ENCODE results near the gene ZDHHC14. TPM values are rescaled to one million over a fixed set of nuclear protein-coding genes. Genes with fewer than 3 reads are reported as not detected.

The ZDHHC14 gene
- total RNA-seq, 2 donors from 2014 or later, result 6.9 to 10.9 TPM

DNA sequence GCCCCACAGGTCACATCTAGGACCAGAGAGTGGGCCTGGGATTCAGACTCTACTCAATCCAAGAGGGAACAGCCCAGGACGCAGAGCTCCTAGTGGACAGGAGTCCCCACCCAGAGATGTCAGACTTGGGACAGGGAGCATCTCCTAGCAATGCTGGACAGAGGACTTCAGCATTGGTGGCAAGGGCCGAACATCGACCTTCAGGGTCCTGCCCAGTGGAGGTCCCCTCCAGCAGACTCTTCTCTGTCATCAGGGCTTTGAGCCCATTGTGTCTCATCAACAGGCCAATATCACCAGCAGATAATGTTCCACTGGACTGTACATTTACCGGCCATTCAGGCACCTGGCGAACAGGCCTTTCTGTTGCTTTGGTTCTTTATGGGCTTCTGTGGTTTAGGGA lies 282.3 kb downstream of the ZDHHC14 start:
- Mint-ChIP-seq H3K9me3 (no peaks in the 10 kb centered on the region), H3K36me3 (no peaks in the 10 kb centered on the region), H3K27ac (no peak overlapping the region), H3K27me3 (peaks cover 0 to 4% of the 10 kb centered on the region in 2 donors), H3K4me3 (no peak overlapping the region), H3K4me1 (ENCODE audit: low read depth in 2 of 2) (peaks cover 8 to 13% of the 10 kb centered on the region in 2 donors)
- no peak for DNase-seq (ENCODE audit: low spot score)
- no peak for ATAC-seq

DNA sequence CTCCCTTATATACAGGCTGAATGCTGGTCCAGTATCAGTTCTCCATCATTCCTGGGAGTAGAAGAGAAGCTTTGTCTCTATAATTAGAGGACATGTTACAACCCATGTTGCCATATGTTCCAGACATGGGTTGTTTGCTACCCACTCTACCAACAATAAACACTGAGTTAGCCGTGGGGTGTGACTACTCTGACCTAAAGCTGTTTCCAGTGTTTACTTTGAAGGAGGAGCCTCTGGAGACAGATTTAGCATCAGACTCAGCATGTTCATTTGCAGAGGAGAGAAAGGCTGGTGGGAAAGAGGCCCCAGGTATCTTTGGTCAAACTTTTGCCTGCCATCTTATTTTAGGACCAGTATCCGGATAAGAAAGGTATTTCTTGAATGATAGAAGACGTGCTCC lies 284.2 kb downstream of the ZDHHC14 start:
- no peaks in the 10 kb centered on the region for H3K9me3 Mint-ChIP-seq
- H3K4me1 Mint-ChIP-seq (ENCODE audit: low read depth in 2 of 2), result peaks cover 4 to 6% of the 10 kb centered on the region in 2 donors
- peaks cover 0 to 4% of the 10 kb centered on the region in 2 donors for H3K27me3 Mint-ChIP-seq
- no peak overlapping the region for H3K27ac Mint-ChIP-seq
- no peaks in the 10 kb centered on the region for H3K36me3 Mint-ChIP-seq
- H3K4me3 Mint-ChIP-seq, result no peak overlapping the region
- DNase-seq (ENCODE audit: low spot score), result no peak
- ATAC-seq, result no peak

DNA sequence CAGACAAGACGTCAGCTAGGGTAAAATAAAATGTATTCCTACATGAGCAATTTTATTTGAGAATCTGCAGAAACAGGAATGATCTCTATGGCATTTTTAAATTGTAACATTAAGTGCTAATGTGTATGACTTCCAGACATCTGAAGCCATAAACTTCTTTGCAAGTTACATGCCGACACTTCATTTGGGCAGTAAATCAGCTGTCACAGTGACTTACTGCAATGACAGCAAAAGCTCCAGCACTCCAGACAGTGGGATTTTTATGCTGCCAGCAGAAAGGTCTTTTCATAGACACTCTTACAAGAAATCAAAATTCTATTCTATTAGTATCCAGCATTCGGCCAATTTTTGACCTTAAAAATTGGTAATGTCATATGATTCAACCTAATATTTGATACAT lies 285.7 kb downstream of the ZDHHC14 start:
- Mint-ChIP-seq H3K27ac (no peak overlapping the region), H3K36me3 (no peaks in the 10 kb centered on the region), H3K27me3 (peaks cover 0 to 4% of the 10 kb centered on the region in 2 donors), H3K4me3 (no peak overlapping the region), H3K9me3 (no peaks in the 10 kb centered on the region), H3K4me1 (ENCODE audit: low read depth in 2 of 2) (peaks cover 4 to 6% of the 10 kb centered on the region in 2 donors)
- ATAC-seq (no peak), DNase-seq (ENCODE audit: low spot score) (no peak)

DNA sequence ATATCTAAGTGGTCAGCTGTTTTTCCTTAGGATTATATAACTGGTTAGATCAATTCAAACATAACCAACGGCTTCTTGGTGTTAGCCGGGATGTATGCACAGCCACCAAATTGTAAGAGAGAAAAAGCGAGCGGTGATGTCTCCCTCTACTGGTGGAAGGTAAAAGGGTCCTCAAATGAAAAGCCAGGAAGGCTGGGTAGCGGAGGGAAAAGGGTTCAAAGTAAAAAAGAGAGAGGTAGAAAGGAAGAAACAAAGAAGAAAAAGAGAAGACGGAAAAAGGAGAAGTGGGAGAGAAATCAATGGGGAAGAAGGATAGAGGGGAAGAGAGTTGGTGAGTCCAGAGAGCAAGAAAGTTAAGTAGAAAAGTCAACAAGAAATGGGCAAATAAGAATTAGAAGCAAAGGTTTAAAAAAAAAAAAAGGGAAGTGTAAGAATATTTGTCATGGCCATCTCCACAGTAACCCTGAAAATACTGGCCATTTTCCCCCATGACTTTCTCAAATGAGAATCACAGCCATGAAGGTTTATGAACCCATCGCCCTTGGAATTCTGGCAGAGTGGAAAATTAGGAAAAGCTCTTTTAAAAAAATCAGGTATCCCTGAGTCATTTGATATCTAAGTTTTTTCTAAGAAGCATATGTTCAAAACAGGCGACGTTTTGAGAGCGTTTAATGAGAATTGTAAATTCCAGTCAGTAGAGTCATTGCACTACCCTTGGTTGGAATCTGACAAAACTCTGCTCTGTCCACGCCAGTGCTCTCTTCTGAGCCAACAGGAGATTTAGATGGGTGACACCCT lies 286.4 kb downstream of the ZDHHC14 start:
- no peak overlapping the region for H3K4me3 Mint-ChIP-seq
- ATAC-seq (no peak), DNase-seq (ENCODE audit: low spot score) (peak; percentile 71)
- peaks cover 0 to 4% of the 10 kb centered on the region in 2 donors for H3K27me3 Mint-ChIP-seq
- no peaks in the 10 kb centered on the region for H3K36me3 Mint-ChIP-seq
- H3K9me3 Mint-ChIP-seq, result no peaks in the 10 kb centered on the region
- no peak overlapping the region for H3K27ac Mint-ChIP-seq
- peaks cover 4 to 6% of the 10 kb centered on the region in 2 donors for H3K4me1 Mint-ChIP-seq (ENCODE audit: low read depth in 2 of 2)

DNA sequence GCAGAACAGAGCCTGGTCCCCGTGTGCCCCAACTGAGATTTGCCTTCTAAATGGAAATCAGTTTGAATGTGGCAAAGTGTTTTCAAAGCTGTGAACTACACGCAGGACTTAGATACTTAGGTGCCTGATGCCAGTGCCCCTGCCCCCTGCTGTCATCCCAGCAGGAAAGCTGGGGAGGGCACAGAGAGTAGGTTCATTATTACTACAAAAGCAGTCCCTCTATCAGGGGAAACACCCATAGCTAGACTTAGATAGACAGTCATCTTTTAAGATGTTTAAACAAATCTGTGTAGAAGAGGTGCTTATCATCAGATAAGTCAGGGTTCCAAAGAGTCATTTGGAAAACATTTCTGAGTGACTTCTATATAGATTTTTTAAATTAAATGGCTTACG lies 287.0 kb downstream of the ZDHHC14 start:
- H3K9me3 Mint-ChIP-seq, result no peaks in the 10 kb centered on the region
- no peak overlapping the region for H3K27ac Mint-ChIP-seq
- H3K4me1 Mint-ChIP-seq (ENCODE audit: low read depth in 2 of 2), result peaks cover 4 to 6% of the 10 kb centered on the region in 2 donors
- DNase-seq (ENCODE audit: low spot score) (no peak), ATAC-seq (no peak)
- peaks cover 0 to 4% of the 10 kb centered on the region in 2 donors for H3K27me3 Mint-ChIP-seq
- H3K36me3 Mint-ChIP-seq, result no peaks in the 10 kb centered on the region
- no peak overlapping the region for H3K4me3 Mint-ChIP-seq

DNA sequence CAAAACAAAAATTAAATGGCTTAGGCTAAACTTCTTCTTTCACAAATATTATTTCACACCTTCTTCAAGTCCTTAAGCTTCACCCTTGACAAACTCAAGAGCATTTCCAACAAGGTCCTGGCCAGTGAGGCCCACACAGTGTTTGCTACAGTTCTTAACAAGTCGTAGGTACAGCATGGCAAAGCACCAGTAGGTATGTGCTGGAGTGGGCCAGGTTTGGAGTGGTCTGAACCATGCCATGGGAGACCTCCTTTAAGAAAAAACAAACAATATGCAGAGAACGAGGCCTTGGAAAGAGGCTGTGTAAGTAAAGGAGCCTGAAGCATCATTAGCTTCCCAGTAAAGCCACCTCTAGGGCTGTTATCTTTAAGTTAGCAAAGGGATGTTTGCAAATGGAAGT lies 287.7 kb downstream of the ZDHHC14 start:
- Mint-ChIP-seq H3K4me3 (no peak overlapping the region), H3K36me3 (no peaks in the 10 kb centered on the region), H3K27me3 (peaks cover 0 to 4% of the 10 kb centered on the region in 2 donors), H3K9me3 (no peaks in the 10 kb centered on the region), H3K4me1 (ENCODE audit: low read depth in 2 of 2) (peaks cover 4 to 6% of the 10 kb centered on the region in 2 donors), H3K27ac (no peak overlapping the region)
- DNase-seq (ENCODE audit: low spot score), result no peak
- no peak for ATAC-seq

DNA sequence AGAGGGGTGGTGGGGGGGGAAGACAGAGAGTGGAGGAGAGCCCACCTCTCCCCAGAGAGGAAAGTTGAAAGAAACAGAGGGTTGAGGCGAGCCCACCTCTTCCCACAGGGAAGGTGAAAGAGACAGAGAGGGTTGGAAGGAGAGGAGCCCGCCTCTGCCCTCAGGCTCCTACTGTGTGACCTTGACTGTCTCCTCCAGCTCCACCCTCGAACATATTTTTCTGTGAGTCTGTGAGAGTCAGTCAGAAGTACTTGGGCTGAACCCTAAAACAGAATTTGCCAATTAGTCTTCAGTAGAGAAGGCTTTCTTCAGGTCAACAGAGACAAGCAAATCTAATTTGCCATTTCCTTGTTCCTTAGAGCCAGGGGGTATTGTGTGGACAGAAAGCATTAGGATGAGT lies 288.3 kb downstream of the ZDHHC14 start:
- Mint-ChIP-seq H3K36me3 (no peaks in the 10 kb centered on the region), H3K4me1 (ENCODE audit: low read depth in 2 of 2) (peaks cover 4 to 6% of the 10 kb centered on the region in 2 donors), H3K27me3 (peaks cover 0 to 4% of the 10 kb centered on the region in 2 donors), H3K27ac (no peak overlapping the region), H3K9me3 (no peaks in the 10 kb centered on the region), H3K4me3 (no peak overlapping the region)
- DNase-seq (ENCODE audit: low spot score) (no peak), ATAC-seq (no peak)

DNA sequence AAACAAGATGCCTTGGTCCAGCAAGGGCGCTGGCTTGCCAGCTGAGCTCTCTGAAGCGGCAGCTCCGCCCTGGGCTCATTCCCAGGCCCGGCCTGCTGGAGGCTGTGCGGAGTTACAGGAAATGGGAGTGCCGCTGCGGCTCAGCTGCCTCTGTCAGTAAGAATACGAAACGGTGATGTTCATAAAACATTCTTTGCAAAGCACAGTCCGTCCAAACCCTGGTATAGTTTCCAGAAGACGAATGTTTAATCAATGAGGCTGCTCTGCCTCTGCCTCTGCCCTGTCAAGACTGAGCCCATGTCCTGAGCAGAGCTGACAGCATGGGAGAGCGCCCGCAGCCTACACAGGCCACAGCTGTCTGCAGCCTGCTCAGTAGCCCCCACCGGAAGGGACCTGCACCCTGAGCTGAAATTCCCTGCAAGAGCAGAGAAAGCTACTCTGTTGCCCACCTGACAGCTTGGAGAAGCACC lies 288.8 kb downstream of the ZDHHC14 start:
- H3K4me3 Mint-ChIP-seq, result no peak overlapping the region
- peaks cover 4 to 6% of the 10 kb centered on the region in 2 donors for H3K4me1 Mint-ChIP-seq (ENCODE audit: low read depth in 2 of 2)
- no peak overlapping the region for H3K27ac Mint-ChIP-seq
- peaks cover 0 to 4% of the 10 kb centered on the region in 2 donors for H3K27me3 Mint-ChIP-seq
- no peaks in the 10 kb centered on the region for H3K36me3 Mint-ChIP-seq
- ATAC-seq (peak in 1 of 2 donors; percentile 61), DNase-seq (ENCODE audit: low spot score) (no peak)
- H3K9me3 Mint-ChIP-seq, result no peaks in the 10 kb centered on the region

DNA sequence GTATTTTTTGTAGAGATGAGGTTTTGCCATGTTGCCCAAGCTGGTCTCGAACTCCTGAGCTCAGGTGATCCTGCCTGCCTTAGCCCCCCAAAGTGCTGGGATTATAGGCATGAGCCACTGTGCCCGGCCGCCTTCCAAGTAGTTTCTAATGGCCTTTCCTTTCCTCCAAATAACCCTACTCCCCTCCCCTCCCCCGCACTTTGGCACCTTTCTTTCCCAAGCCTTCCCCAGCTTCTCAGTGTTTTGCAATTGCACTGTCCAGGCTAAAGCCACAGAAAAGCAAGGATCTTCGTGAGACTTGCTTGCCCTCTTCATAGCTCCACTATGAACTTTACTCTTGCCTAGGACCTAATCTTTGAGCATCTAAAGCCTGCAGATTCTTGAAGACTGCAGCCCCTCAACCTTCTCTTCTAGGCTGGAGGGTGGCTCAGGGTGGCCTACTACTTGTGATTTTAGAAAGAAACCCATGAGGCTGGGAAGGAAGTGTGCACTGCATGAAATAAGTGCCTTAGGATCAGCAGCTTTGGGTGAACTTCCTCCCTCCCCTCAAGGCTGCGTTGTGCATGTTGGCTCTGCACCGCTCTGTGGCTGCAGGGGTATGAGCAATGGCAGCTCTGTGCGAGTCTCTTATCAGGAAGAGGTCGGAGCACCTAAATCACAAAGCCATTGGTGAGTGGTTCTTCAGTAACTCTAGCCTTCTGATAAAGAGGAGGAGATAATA lies 289.6 kb downstream of the ZDHHC14 start:
- DNase-seq (ENCODE audit: low spot score) (no peak), ATAC-seq (no peak)
- peaks cover 0 to 4% of the 10 kb centered on the region in 2 donors for H3K27me3 Mint-ChIP-seq
- no peak overlapping the region for H3K4me3 Mint-ChIP-seq
- H3K4me1 Mint-ChIP-seq (ENCODE audit: low read depth in 2 of 2), result peaks cover 4 to 6% of the 10 kb centered on the region in 2 donors
- H3K36me3 Mint-ChIP-seq, result no peaks in the 10 kb centered on the region
- no peaks in the 10 kb centered on the region for H3K9me3 Mint-ChIP-seq
- no peak overlapping the region for H3K27ac Mint-ChIP-seq

DNA sequence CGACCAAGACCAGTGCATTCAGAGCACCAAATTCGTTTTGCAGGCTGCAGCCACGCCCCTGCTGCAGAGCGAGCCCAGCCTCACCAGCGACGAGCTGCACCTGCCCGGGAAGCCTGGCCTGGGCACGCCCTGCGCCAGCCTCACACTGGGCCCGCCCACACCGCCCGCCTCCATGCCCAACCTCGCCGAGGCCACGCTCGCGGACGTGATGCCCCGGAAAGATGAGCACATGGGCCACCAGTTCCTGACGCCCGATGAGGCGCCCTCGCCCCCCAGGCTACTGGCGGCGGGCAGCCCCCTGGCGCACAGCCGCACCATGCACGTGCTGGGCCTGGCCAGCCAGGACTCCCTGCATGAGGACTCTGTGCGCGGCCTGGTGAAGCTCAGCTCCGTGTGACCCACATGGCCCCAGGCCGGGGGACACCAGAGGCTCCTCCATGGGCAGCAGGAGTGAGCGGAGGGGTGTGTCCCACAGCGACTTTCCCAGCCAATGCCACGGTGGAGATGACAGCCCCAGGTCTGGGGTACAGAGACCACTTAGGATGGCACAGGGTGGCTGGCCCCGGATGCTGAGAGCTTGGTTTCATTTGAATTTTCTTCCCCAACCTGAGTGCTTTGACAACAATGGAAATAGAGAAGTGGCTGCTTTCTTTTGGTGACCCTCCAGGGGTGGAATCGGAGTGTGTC lies 291.9 kb downstream of the ZDHHC14 start:
- no peak overlapping the region for H3K27ac Mint-ChIP-seq
- H3K4me1 Mint-ChIP-seq (ENCODE audit: low read depth in 2 of 2), result no peaks in the 10 kb centered on the region
- H3K27me3 Mint-ChIP-seq, result no peaks in the 10 kb centered on the region
- H3K4me3 Mint-ChIP-seq, result no peak overlapping the region
- DNase-seq (ENCODE audit: low spot score) (no peak), ATAC-seq (peak; percentile 30 to 35)
- no peaks in the 10 kb centered on the region for H3K36me3 Mint-ChIP-seq
- no peaks in the 10 kb centered on the region for H3K9me3 Mint-ChIP-seq

DNA sequence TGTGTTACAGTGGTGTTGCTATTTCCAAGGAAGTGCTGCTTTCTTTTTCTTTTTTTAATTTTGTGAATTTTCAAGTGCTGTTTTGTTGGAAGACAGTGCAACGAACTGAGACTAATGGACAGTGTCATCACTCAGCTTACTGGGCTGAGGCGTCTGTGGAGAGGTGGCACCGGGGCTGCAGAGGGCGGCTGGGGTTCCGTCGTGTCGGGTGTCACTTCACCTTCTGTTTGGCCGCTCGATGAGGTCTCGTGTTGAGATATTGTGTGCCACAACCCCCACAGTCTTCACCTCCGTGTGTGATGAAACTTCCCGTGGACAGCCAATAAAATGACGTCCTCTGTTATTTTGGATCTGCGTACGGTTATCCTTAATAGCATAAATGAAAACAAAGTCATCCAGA lies 292.6 kb downstream of the ZDHHC14 start:
- no peak for DNase-seq (ENCODE audit: low spot score)
- Mint-ChIP-seq H3K27me3 (no peaks in the 10 kb centered on the region), H3K36me3 (no peaks in the 10 kb centered on the region), H3K27ac (no peak overlapping the region), H3K4me3 (no peak overlapping the region), H3K9me3 (no peaks in the 10 kb centered on the region), H3K4me1 (ENCODE audit: low read depth in 2 of 2) (no peaks in the 10 kb centered on the region)
- no peak for ATAC-seq

DNA sequence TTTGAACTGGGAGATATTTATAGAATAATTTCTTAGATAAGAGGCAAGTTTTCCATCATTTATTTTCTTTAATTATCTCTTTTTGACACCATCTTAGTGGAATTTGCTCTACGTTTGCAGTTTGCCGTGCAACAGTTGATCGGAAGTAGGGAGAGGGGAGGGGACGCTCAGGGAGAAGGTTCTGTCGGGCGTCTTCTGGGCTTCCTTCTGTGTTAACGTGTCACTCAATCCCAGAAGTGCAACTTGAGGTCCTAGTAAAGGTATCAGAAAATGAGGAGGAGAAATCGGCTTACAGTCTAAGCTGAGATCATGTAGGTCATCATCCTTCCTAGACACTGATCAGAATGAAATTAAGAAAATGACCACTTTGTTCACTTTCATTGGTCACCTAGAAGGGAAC lies 293.1 kb downstream of the ZDHHC14 start:
- no peaks in the 10 kb centered on the region for H3K4me1 Mint-ChIP-seq (ENCODE audit: low read depth in 2 of 2)
- no peaks in the 10 kb centered on the region for H3K36me3 Mint-ChIP-seq
- no peak overlapping the region for H3K4me3 Mint-ChIP-seq
- H3K9me3 Mint-ChIP-seq, result no peaks in the 10 kb centered on the region
- no peak for ATAC-seq
- no peaks in the 10 kb centered on the region for H3K27me3 Mint-ChIP-seq
- no peak overlapping the region for H3K27ac Mint-ChIP-seq
- no peak for DNase-seq (ENCODE audit: low spot score)

DNA sequence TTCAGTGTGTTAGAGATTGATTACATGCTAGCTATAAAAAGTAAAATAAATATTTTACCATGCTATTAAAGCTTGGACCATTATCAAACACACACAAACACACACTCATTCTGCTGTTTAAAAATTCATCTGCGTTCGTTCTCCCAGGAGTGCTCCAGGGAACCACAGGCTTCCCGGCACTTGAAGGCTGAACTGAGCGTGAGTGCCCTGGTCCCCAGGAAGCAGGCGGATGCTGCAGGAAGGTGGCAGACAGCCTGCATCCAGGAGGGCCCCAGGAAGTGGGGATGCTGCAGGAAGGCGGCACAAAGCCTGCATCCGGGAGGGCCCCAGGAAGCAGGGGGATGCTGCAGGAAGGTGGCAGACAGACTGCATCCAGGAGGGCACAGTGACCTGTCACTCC lies 294.8 kb downstream of the ZDHHC14 start:
- Mint-ChIP-seq H3K27ac (no peak overlapping the region), H3K4me1 (ENCODE audit: low read depth in 2 of 2) (no peaks in the 10 kb centered on the region), H3K36me3 (no peaks in the 10 kb centered on the region), H3K9me3 (no peaks in the 10 kb centered on the region), H3K4me3 (no peak overlapping the region), H3K27me3 (no peaks in the 10 kb centered on the region)
- ATAC-seq (no peak), DNase-seq (ENCODE audit: low spot score) (no peak)

DNA sequence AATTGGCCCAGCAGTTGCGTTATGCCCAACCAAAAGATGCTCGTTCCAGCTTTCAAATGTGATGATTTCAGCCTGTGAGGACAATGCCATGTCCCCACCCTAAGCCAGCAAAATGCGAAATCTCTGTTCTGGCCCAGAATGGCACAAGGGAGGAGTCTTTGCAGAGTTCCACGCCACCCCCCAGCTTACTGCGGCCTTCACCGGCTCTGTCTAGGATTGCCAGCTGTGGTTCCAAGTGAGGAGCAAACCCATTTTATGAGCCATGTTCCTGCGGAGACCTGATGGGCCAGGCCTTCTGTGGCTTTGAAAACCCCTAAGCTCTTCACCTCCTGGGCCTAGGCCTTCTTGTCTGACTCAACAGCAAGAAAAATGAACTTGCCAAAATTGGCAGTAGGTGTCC lies 295.3 kb downstream of the ZDHHC14 start:
- no peaks in the 10 kb centered on the region for H3K36me3 Mint-ChIP-seq
- DNase-seq (ENCODE audit: low spot score) (no peak), ATAC-seq (no peak)
- no peaks in the 10 kb centered on the region for H3K9me3 Mint-ChIP-seq
- H3K4me3 Mint-ChIP-seq, result no peak overlapping the region
- no peaks in the 10 kb centered on the region for H3K27me3 Mint-ChIP-seq
- no peak overlapping the region for H3K27ac Mint-ChIP-seq
- no peaks in the 10 kb centered on the region for H3K4me1 Mint-ChIP-seq (ENCODE audit: low read depth in 2 of 2)
